Measurements from ENCODE around the gene PRR5L. TPM values are rescaled to one million over a fixed set of nuclear protein-coding genes. Genes with fewer than 3 reads are reported as not detected.

Gene PRR5L
- polyA plus RNA-seq, 3 donors, result 3.5 to 16.0 (median 7.4) TPM

DNA sequence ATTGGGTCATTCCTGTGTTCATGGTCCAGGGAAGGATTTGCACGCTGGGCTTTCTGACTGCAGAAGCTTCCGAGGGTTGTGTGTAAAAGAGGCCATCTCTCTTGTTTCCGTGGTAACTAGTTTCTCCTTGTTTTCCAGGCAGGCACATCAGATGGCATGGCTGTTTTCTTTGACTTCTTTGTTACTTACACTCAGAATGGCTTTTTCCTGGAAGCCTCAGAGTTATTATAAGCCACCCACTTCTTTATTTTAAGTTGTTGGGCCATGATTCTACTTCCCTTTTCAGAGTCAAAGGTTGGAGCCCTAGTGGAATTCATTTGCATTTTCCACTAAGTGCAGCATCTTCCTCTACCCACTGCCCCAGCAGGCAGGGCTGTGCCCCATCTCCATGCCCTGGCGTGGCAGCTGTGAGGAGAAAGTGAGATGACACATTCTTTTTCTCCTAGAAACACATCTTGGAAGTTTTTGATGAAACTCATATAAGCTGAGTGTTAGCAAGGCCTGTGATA lies 94.9 kb downstream of the PRR5L start:
- no peak overlapping the region for H3K9ac ChIP-seq (ENCODE audit: insufficient read depth, low read length, poor library complexity, severe bottlenecking)
- H3K79me2 ChIP-seq (ENCODE audit: insufficient read depth, low read length), result no peaks in the 10 kb centered on the region
- no peaks in the 10 kb centered on the region for H3K9me3 ChIP-seq (replicated peaks in 1 of 2; ENCODE audit: control insufficient read depth in 1 of 2, insufficient read depth in 1 of 2, low read length in 2 of 2)
- peak; percentile 80 to 87 (median 81) for DNase-seq
- peak overlapping the region; percentile 38 to 74 for H3K27ac ChIP-seq (ENCODE audit: low read depth in 1 of 2, low read length in 2 of 2)
- Mint-ChIP-seq H3K36me3 (peaks cover 5 to 14% of the 10 kb centered on the region in 2 donors), H3K9me3 (peaks cover 0 to 14% (median 10%) of the 10 kb centered on the region in 7 donors), H3K4me1 (peaks cover 64% of the 10 kb centered on the region), H3K4me3 (peak overlapping the region in 1 of 2 donors; percentile 30), H3K27me3 (ENCODE audit: low read depth in 3 of 3) (peaks cover 0 to 4% (median 0%) of the 10 kb centered on the region in 3 donors), H3K27ac (peak overlapping the region; percentile 64 to 88 (median 85))
- H2AFZ ChIP-seq (ENCODE audit: insufficient read depth, low read depth, low read length, poor library complexity, severe bottlenecking), result no peak overlapping the region
- H3K27me3 ChIP-seq (ENCODE audit: control insufficient read depth in 2 of 2, insufficient read depth in 2 of 2, low read length in 2 of 2), result no peaks in the 10 kb centered on the region
- peak overlapping the region in 1 of 3 experiments; percentile 46 for H3K4me3 ChIP-seq (replicated peaks in 1 of 3; ENCODE audit: low read depth in 2 of 3, low read length in 3 of 3)
- intact Hi-C loops (cut with micrococcal nuclease), result no loop called here
- WGBS (ENCODE audit: insufficient coverage), result 100% methylated on average over 1 of the region's 4 CpGs
- peak; percentile 25 for TF ChIP-seq CTCF (IDR thresholded peaks at IDR 0.05)
- H4K20me1 ChIP-seq (ENCODE audit: insufficient read depth, low read length), result no peaks in the 10 kb centered on the region
- peak overlapping the region; percentile 47 for H3K4me2 ChIP-seq (replicated peaks; ENCODE audit: extremely low read depth, low read length, poor library complexity, severe bottlenecking)
- H3K4me1 ChIP-seq (ENCODE audit: control insufficient read depth in 1 of 2, insufficient read depth in 2 of 2, low read length in 2 of 2), result peaks cover 28 to 52% of the 10 kb centered on the region in 2 donors
- no peaks in the 10 kb centered on the region for H3K36me3 ChIP-seq (replicated peaks in 1 of 2; ENCODE audit: control insufficient read depth in 1 of 2, insufficient read depth in 2 of 2, low read length in 2 of 2)

- no peak overlapping the region for H3K9ac ChIP-seq (ENCODE audit: insufficient read depth, low read length, poor library complexity, severe bottlenecking)
- Mint-ChIP-seq H3K4me1 (peaks cover 57% of the 10 kb centered on the region), H3K27me3 (ENCODE audit: low read depth in 3 of 3) (peaks cover 0 to 6% (median 0%) of the 10 kb centered on the region in 3 donors), H3K4me3 (no peak overlapping the region), H3K27ac (peak overlapping the region in 5 of 7 donors; percentile 30 to 77 (median 75)), H3K36me3 (peaks cover 5 to 16% of the 10 kb centered on the region in 2 donors), H3K9me3 (peaks cover 0 to 14% (median 10%) of the 10 kb centered on the region in 7 donors)
- no peaks in the 10 kb centered on the region for H3K36me3 ChIP-seq (replicated peaks in 1 of 2; ENCODE audit: control insufficient read depth in 1 of 2, insufficient read depth in 2 of 2, low read length in 2 of 2)
- no peak overlapping the region for H3K4me2 ChIP-seq (replicated peaks; ENCODE audit: extremely low read depth, low read length, poor library complexity, severe bottlenecking)
- no peaks in the 10 kb centered on the region for H3K27me3 ChIP-seq (ENCODE audit: control insufficient read depth in 2 of 2, insufficient read depth in 2 of 2, low read length in 2 of 2)
- H3K9me3 ChIP-seq (replicated peaks in 1 of 2; ENCODE audit: control insufficient read depth in 1 of 2, insufficient read depth in 1 of 2, low read length in 2 of 2), result no peaks in the 10 kb centered on the region
- H3K27ac ChIP-seq (ENCODE audit: low read depth in 1 of 2, low read length in 2 of 2), result peak overlapping the region in 1 of 2 donors; percentile 74
- intact Hi-C loops (cut with micrococcal nuclease), result no loop called here
- no peak for TF ChIP-seq CTCF (IDR thresholded peaks at IDR 0.05)
- DNase-seq, result peak in 2 of 3 donors; percentile 28 to 40
- H3K79me2 ChIP-seq (ENCODE audit: insufficient read depth, low read length), result no peaks in the 10 kb centered on the region
- H2AFZ ChIP-seq (ENCODE audit: insufficient read depth, low read depth, low read length, poor library complexity, severe bottlenecking), result no peak overlapping the region
- no peaks in the 10 kb centered on the region for H4K20me1 ChIP-seq (ENCODE audit: insufficient read depth, low read length)
- no CpG with 5 or more reads among the region's 2 CpGs for whole genome bisulfite sequencing (ENCODE audit: insufficient coverage)
- peaks cover 28 to 52% of the 10 kb centered on the region in 2 donors for H3K4me1 ChIP-seq (ENCODE audit: control insufficient read depth in 1 of 2, insufficient read depth in 2 of 2, low read length in 2 of 2)
- peak overlapping the region in 1 of 3 experiments; percentile 33 for H3K4me3 ChIP-seq (replicated peaks in 1 of 3; ENCODE audit: low read depth in 2 of 3, low read length in 3 of 3)
Observed at GRCh38 chr11:36392196-36392595, 96.1 kb downstream of the PRR5L start.

Data from CD14-positive monocyte (primary cell).